HepG2 (cell line): ENCODE data around the gene ADGRL3. TPM values are rescaled to one million over a fixed set of nuclear protein-coding genes. Genes with fewer than 3 reads are reported as not detected.
"Not testable (repeated sequence)": the region's sequence is repeated elsewhere in the genome, so short reads cannot be mapped to it uniquely, and the experiment has no call there.

Experiments used
- ATAC-seq: fragments of 200-7000 bp; cut with Tn5 transposase; 3 replicates; pipeline ENCODE4 v1.9.1; 2020; ENCODE audit warnings: mild to moderate bottlenecking, moderate library complexity
- BruUV-seq: library from RNA; stranded (reverse); fragments of 400-500 nt; replicated peaks from 2 replicates; lab custom pipeline; 2021; lab: Mats Ljungman, UMichigan
- CTCF ChIA-PET: fragments of 300-600 bp; formaldehyde crosslinking; extraction: SDS; loops from one replicate; lab custom pipeline; 2021; ENCODE audit warnings: low total read pairs, inconsistent platforms, low intra/inter-chr PET ratio; lab: Yijun Ruan, JAX
- POLR2A ChIA-PET: fragments of 350-600 bp; sonication (Branson Sonifier 250); formaldehyde crosslinking; loops from one replicate; lab custom pipeline; 2020; ENCODE audit warnings: antibody characterized with exemption, inconsistent platforms; lab: Yijun Ruan, JAX
- DNase-seq: peaks from one replicate; pipeline ENCODE4 v3.0.0-alpha.2; 2015; ENCODE audit warnings: low spot score
- FAIRE-seq: peaks from 3 replicates; lab custom pipeline; 2011; peaks lifted over from hg19 to GRCh38; lab: Jason Lieb, UNC
- H2AFZ ChIP-seq: one replicate; pipeline ENCODE4 v1.6.1; 2011; ENCODE audit warnings: low read length, inconsistent platforms
- H3K27ac ChIP-seq: fragments of 300-600 bp; 3 replicates; pipeline ENCODE4 v1.8.0; 2011; ENCODE audit warnings: mixed run types, mild to moderate bottlenecking, mixed read lengths, low read length, inconsistent platforms; ENCODE audit not compliant: insufficient read depth; ENCODE audit errors: extremely low read length
- H3K27me3 ChIP-seq, 2 experiments: fragments of 200-600 bp in 1 of 2; 2 replicates in 1 of 2; 3 replicates in 1 of 2; pipeline versions ENCODE4 v1.6.0 to v1.8.0; 2011; ENCODE audit warnings: low read length in 2 of 2, mild to moderate bottlenecking in 2 of 2, moderate library complexity in 2 of 2, inconsistent platforms in 1 of 2; ENCODE audit not compliant: insufficient read depth in 2 of 2, control insufficient read depth in 1 of 2
- H3K36me3 ChIP-seq, 2 experiments: fragments of 200-600 bp in 1 of 2; replicated peaks in 1 of 2; 2 replicates in 1 of 2; 3 replicates in 1 of 2; pipeline versions ENCODE4 v1.5.1 to v1.8.0; 2011; ENCODE audit warnings: low read length in 2 of 2, inconsistent platforms in 1 of 2; ENCODE audit not compliant: insufficient read depth in 2 of 2, control insufficient read depth in 1 of 2
- H3K4me1 ChIP-seq: 2 replicates; pipeline ENCODE4 v1.5.1; 2012; ENCODE audit warnings: low read length, inconsistent platforms; ENCODE audit not compliant: insufficient read depth
- H3K4me2 ChIP-seq: 2 replicates; pipeline ENCODE4 v1.6.0; 2011; ENCODE audit warnings: low read depth, low read length, inconsistent platforms
- H3K4me3 ChIP-seq, 3 experiments: fragments of 200-600 bp in 1 of 3; sonication (generic), shearing (Covaris generic) in 1 of 3; replicated peaks in 1 of 3; 2 replicates each; pipeline ENCODE4 v1.5.1; 2011 to 2016; ENCODE audit warnings: low read length in 3 of 3, inconsistent platforms in 2 of 3, low read depth in 2 of 3, mild to moderate bottlenecking in 2 of 3, control low read depth in 1 of 3, mixed read lengths in 1 of 3; ENCODE audit not compliant: insufficient read depth in 1 of 3
- H3K79me2 ChIP-seq: one replicate; pipeline ENCODE4 v1.6.1; 2011; ENCODE audit warnings: low read length, inconsistent platforms; ENCODE audit not compliant: insufficient read depth
- H3K9ac ChIP-seq: 2 replicates; pipeline ENCODE4 v1.6.0; 2011; ENCODE audit warnings: mild to moderate bottlenecking, low read depth, low read length, inconsistent platforms; ENCODE audit not compliant: insufficient read depth
- H3K9me3 ChIP-seq: 2 replicates; pipeline ENCODE4 v1.5.1; 2012; ENCODE audit warnings: mild to moderate bottlenecking, low read length
- H4K20me1 ChIP-seq: 2 replicates; pipeline ENCODE4 v1.6.0; 2011; ENCODE audit warnings: inconsistent platforms, mild to moderate bottlenecking, low read length, moderate library complexity; ENCODE audit not compliant: insufficient read depth
- AHR ChIP-seq: IDR thresholded peaks from 2 replicates; pipeline ENCODE4 v1.6.1; 2018; ENCODE audit warnings: missing genetic modification reagents, missing compliant biosample characterization
- ARNT2 ChIP-seq: sonication (generic); formaldehyde crosslinking; IDR thresholded peaks from 2 replicates; pipeline ENCODE4 v1.8.0; 2022; ENCODE audit warnings: mild to moderate bottlenecking, low read depth, missing genetic modification reagents, moderate library complexity
- CREM ChIP-seq, 2 experiments: sonication (generic) in 1 of 2; formaldehyde crosslinking in 1 of 2; IDR thresholded peaks; 2 replicates each; pipeline versions ENCODE4 v1.4.0 to v1.6.1; 2016 to 2020; ENCODE audit warnings: antibody characterized with exemption in 1 of 2, mild to moderate bottlenecking in 1 of 2, missing genetic modification reagents in 1 of 2
- FOXO1 ChIP-seq: sonication (generic); formaldehyde crosslinking; IDR thresholded peaks from 2 replicates; pipeline ENCODE4 v1.4.0; 2020; ENCODE audit warnings: missing genetic modification reagents
- IRF9 ChIP-seq: sonication (generic); formaldehyde crosslinking; IDR thresholded peaks from 2 replicates; pipeline ENCODE4 v1.8.0; 2022; ENCODE audit warnings: missing genetic modification reagents, mild to moderate bottlenecking, borderline replicate concordance
- MTA3 ChIP-seq: sonication (generic); formaldehyde crosslinking; IDR thresholded peaks from 2 replicates; pipeline ENCODE4 v1.4.0; 2020; ENCODE audit warnings: missing genetic modification reagents
- ZFYVE20 ChIP-seq: sonication (generic); formaldehyde crosslinking; IDR thresholded peaks from 2 replicates; pipeline ENCODE4 v1.8.0; 2023; ENCODE audit warnings: low read depth, mild to moderate bottlenecking, moderate library complexity, missing genetic modification reagents, borderline replicate concordance
- ZSCAN5A ChIP-seq: sonication (generic); formaldehyde crosslinking; IDR thresholded peaks from 2 replicates; pipeline ENCODE4 v1.8.0; 2022; ENCODE audit warnings: mild to moderate bottlenecking, missing genetic modification reagents, borderline replicate concordance
- WGBS: methylation state at CpG from one replicate; pipeline ENCODE4 v1.1.6; 2017; ENCODE audit warnings: low lambda C conversion rate; 5-methylcytosine and 5-hydroxymethylcytosine counted together
- in situ Hi-C: cut with HindIII; loops from 2 replicates; pipeline ENCODE4 v1.10.0; 2017; ENCODE audit warnings: low pct_unique_long_range_greater_than_20kb; ENCODE audit not compliant: extremely low pct_ligation_motif_present
- intact Hi-C: fragments of 100-400 bp; cut with micrococcal nuclease; formaldehyde crosslinking; loops from one replicate; pipeline ENCODE4 v1.10.0; 2022; ENCODE audit not compliant: unreplicated experiment
- polyA plus RNA-seq, 8 experiments: library from polyadenylated mRNA; depleted of rRNA in 3 of 8; stranded (reverse) in 7 of 8; unstranded in 1 of 8; fragments of >200 nt; fragmentation: Illumina TruSeq in 4 of 8; extraction: Trizol in 4 of 8; gene quantifications; 2 replicates each; pipeline versions ENCODE4 v1.2.1 to v1.2.3, GENCODE V29; 2011 to 2016; ENCODE audit warnings: low read depth in 4 of 8, missing spikeins in 1 of 8, mixed read lengths in 1 of 8; ENCODE audit not compliant: insufficient read depth in 1 of 8
- total RNA-seq, 5 experiments: library from RNA; depleted of rRNA; stranded (reverse); fragments of >200 nt; fragmentation: Illumina TruSeq; extraction: Trizol; gene quantifications; 2 replicates each; pipeline ENCODE4 v1.2.3, GENCODE V29; 2016; ENCODE audit warnings: low read depth in 1 of 5

ADGRL3 gene
- total and polyA plus RNA-seq, 2 of the 13 experiments (the other 11 are each of a cell fraction or from before 2014, with no cell fraction given) = 0.04 to 0.05 TPM

- Histone ChIP-seq H2AFZ (no peak overlapping the region), H3K9me3 (no peaks in the 10 kb centered on the region; the same call in 1 of the 2 replicates), H4K20me1 (no peaks in the 10 kb centered on the region)
- CTCF ChIA-PET = no interaction called here
- no peak for DNase-seq
- in situ Hi-C loops = no loop called here
- no peak for ATAC-seq
- POLR2A ChIA-PET = no interaction called here
- BruUV-seq = no TSS peak
- intact Hi-C loops = no loop called here
- TF ChIP-seq CREM (IDR thresholded peaks at IDR 0.05) (no peak), CREM (CRISPR knock-in tag; IDR thresholded peaks at IDR 0.05) (no peak), IRF9 (CRISPR knock-in tag) (no peak), FOXO1 (CRISPR knock-in tag) (no peak), ZSCAN5A (CRISPR knock-in tag) (no peak), ZFYVE20 (no peak), MTA3 (CRISPR knock-in tag) (no peak), AHR (CRISPR knock-in tag) (no peak), ARNT2 (CRISPR knock-in tag) (no peak)
- TF ChIP-seq, all 625 proteins: peak for 0
- Histone ChIP-seq H3K27me3 (no peaks in the 10 kb centered on the region), H3K4me1 (no peaks in the 10 kb centered on the region), H3K36me3 (no peaks in the 10 kb centered on the region), H3K4me3 (no peak overlapping the region), H3K27ac (no peak overlapping the region), H3K4me2 (no peak overlapping the region), H3K9ac (no peak overlapping the region), H3K79me2 (no peaks in the 10 kb centered on the region)
- FAIRE-seq = no peak
Observed at GRCh38 chr4:61763682-61764081, 563.6 kb downstream of the ADGRL3 start.

- H4K20me1 ChIP-seq, ATAC-seq, H3K4me3 ChIP-seq, POLR2A ChIA-PET, H3K27me3 ChIP-seq, in situ Hi-C loops, H2AFZ ChIP-seq, CTCF ChIA-PET, H3K4me2 ChIP-seq, intact Hi-C loops, H3K36me3 ChIP-seq, FAIRE-seq, H3K4me1 ChIP-seq, H3K9me3 ChIP-seq, BruUV-seq, H3K9ac ChIP-seq, H3K79me2 ChIP-seq, H3K27ac ChIP-seq, DNase-seq: not testable (repeated sequence)
- 38% methylated on average over 8 of the region's 9 CpGs for WGBS
Observed at GRCh38 chr4:61764090-61764489, 564.0 kb downstream of the ADGRL3 start.

- in situ Hi-C loops, DNase-seq, H3K9me3 ChIP-seq, H3K4me2 ChIP-seq, H3K4me3 ChIP-seq, H3K27ac ChIP-seq, H3K27me3 ChIP-seq, ATAC-seq, H3K36me3 ChIP-seq, intact Hi-C loops, FAIRE-seq, H3K79me2 ChIP-seq, H2AFZ ChIP-seq, H4K20me1 ChIP-seq, H3K9ac ChIP-seq, POLR2A ChIA-PET, H3K4me1 ChIP-seq, CTCF ChIA-PET, BruUV-seq: not testable (repeated sequence)
- WGBS = 42% methylated on average over 14 of the region's 14 CpGs
Observed at GRCh38 chr4:61769444-61770167, 569.5 kb downstream of the ADGRL3 start.
